Measurements from ENCODE around the gene PEG3.

PEG3 gene

GRCh38 chr19:56838909-56839651 is 1.4 kb downstream of the PEG3 start:
- no peak for DNase-seq

DNA sequence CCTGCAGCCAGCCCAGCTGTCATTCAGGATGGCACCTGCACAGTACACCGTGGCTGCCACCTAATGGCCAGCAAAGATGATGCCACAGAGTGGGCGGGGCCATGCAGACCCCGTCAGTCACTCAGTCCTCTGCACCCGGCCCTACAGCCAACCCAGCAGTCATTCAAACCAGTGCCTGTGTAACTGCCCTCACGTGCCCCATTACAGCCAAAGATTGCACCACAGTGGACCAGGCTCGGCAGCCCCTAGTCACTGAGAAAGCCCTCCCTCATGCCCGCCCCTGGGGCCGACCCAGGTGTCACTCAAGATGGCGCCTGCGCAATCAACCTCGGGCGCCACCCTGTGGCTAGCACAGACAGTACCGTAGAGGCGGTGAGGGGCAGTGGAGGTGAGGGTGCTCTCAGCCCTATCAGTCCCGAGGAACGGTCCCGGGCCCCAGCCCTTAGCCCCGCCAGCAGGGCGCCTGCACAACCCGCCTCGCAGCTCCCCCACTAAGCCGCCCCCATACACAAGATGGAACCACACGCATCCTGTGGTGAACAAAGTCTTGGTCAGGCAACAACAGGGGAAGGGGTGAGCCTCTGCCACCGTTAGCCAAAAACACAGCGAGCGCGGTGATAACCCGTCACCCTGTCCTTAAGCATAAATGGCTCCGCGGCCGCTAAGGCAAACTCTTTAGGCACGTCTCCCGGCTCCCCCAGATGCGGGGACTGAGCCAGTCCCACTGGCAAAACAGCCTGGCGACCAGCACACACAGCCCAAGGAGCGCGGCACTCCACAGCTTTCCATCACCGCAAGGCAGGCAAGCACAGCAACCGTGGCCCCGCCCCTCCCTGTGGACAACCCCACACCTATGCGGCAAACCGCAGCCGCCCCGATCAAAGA is 2.3 kb downstream of the PEG3 start:
- DNase-seq, result no peak

DNA sequence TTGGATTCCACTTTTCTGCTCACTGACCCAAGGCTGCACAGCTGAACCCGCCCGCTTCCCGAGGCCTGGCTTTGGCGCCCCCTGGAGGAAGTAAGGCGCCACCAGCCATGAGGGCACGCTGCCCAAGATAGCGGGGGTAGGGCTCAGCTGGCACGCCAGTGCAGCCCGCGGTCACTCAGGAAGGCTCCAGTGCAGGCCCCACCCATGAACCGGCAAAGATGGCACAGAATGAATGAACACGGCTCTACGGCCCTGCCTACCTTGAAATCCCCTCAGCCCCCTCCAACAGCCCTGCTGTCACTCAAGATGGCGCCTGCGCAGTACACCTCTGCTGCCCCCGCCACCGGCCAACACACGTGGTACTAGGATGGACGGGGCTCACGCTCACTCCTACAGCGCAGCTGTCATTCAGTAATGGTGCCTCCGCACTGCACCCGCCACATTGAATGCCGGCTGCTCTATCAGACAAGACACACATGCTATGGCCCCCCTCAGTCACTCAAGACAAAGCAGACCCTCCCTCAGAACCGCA is 3.0 kb downstream of the PEG3 start:
- DNase-seq, result no peak

DNA sequence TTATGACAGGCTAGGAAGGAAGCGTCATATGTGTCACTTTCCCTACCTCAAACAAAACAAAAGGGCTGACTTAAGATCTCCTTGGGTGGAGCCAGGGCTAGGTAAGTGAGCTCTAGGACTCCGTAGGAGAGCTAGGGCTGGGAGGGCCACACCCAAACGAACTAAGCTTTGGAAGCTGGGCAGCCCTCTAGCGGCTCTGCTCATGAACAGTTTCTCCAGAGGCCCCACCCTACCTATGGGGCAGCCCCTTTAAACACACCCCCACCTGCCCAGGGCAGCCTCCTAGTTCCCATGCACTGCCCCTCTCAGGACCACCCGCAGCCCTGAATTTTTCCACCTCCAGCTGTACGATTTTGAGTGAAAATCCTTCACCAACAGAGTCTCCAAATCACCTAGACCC is 3.5 kb downstream of the PEG3 start:
- no peak for DNase-seq

DNA sequence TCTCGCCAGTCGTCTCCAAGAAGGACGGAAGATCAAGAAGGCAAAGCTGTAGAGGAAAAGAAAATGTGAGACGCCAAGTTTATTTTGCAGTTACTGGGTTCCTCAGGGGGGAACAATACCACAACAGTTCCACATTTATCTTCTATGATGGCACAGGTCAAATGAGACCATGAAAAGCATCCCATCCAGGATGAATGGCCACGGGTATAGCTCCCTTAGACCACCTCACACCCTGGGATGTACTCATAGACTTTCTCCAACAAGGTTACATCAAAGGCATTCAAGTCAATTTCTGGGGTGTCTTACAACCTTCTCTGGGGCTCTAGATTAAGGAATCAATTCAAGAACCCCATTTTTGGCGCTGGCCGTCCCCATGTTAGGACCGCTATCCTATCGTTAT is 4.5 kb downstream of the PEG3 start:
- no peak for DNase-seq

DNA sequence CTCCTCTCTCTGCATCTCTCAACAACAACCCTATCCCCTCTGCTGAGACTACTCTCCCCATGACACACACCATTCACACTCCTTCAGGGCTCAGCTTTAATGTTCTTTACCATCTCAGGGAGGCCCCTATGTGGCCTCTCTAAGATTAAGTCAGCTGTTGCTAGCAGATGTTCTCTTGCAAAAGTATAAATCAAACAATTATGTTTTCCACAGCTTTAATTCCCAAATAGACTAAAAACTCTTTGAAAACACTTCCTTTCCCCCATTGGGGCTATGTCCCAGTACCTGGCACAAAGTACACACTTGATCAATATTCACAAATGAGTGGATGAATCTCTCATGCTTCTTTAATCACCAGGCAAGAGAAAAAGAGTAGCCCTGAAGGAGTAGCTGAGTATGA is 5.1 kb downstream of the PEG3 start:
- no peak for DNase-seq

GRCh38 chr19:56834564-56835375 is 5.8 kb downstream of the PEG3 start:
- no peak for DNase-seq

GRCh38 chr19:56832352-56832928 is 8.1 kb downstream of the PEG3 start:
- DNase-seq, result no peak

GRCh38 chr19:56831255-56831654 is 9.3 kb downstream of the PEG3 start:
- no peak for DNase-seq

DNA sequence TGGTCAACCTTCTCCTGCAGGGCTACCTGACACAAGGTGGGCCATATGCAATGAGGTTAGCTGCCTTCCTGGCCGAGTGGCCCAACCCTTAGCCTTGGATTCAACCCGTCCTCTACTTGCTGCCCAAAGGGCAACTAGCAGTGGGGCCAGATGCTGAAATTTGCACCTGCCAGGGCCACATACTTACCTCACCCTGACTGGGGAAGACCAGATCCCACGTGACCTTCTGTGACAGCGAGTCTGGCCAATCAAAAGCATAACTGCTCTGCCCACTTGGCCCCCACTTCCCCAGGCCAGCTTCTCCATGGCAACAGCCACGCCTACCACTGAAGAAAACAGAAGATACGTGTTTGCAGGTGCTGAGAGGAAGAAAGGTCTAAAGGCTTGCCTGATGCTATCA is 10.9 kb downstream of the PEG3 start:
- no peak for DNase-seq

- no peak for DNase-seq
These were observed 12.8 kb downstream of the PEG3 start for GRCh38 chr19:56827708-56828107.

GRCh38 chr19:56823956-56824355 is 16.6 kb downstream of the PEG3 start:
- DNase-seq, result no peak

DNA sequence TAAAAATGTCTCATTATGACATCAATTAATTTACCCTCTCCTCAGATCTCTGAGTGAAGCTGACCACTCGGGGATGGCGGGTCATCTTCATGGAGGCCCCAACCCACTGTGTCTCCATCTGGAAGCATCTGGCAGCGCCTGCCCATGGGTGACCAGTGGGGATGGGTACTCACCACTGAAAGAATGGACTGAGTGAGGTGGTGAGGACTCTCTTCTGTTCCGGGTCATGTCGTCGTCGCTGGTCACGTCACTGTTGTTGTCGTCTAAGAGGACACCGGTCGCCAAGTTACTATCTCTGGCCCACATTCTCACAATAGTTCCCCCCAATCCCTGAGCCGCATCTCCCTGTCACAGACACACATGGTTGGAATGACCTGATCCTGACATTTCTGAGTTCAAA is 17.1 kb downstream of the PEG3 start:
- no peak for DNase-seq

- DNase-seq, result no peak
These were observed 17.8 kb downstream of the PEG3 start for GRCh38 chr19:56822755-56823154.

- no peak for DNase-seq
These were observed 18.9 kb downstream of the PEG3 start for GRCh38 chr19:56821675-56822074.

DNA sequence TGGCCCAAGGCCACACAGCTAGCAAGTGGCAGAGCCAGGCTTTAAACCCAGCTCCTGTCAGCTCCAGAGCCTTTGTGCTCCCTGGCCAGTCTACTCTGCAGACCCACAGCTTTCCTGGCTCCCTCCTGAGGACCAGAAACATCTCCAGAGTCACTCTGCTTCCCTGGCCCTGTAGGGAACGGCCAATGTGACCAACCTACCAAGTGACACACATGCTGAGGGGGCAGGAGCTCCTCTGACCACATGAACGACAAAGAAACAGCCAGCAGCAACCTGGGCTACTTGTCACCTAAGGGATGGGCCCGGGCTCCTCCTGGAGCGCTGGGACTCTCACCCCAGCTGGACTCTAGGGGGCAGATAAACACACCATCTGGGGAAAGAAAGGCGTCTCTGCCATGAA is 19.3 kb downstream of the PEG3 start:
- DNase-seq, result no peak

DNA sequence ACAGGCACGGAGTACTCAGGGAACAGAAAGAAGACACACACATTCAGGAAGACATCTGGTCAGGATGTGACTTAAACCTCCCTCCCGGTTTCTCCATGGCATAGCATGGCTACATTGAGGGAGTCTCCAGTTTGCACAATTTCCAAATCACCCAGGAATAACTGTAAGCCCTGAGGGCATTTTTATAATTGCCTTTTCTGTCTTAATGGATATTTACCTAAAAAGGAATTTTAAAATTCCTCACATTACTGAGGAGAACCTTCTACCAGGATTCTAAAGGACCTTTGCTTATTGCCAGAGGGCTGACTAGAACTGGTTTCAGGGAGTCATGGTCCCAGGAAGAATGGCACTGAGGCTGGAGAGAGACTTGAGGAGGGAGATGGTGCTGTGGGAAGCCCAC is 21.4 kb downstream of the PEG3 start:
- DNase-seq, result no peak

DNA sequence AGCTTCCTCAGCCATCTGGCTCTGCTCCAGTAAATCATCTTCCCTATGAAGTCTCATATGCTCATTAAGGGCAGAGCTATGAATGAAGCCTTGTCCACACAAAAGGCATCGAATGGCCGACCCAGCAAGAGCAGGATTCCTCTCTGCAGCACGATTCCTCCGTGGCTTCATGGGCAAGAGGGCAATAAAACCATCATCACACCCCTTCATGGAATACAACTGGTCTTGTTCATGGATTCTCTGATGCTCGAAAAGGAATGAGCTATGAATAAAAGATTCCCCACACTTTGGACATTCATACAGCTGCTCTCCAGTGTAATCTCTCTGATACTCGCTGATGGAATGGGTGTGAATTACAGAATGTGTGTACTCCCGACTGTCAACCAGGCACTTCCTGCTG is 25.9 kb downstream of the PEG3 start:
- no peak for DNase-seq

GRCh38 chr19:56813531-56813930 is 27.0 kb downstream of the PEG3 start:
- DNase-seq, result no peak

DNA sequence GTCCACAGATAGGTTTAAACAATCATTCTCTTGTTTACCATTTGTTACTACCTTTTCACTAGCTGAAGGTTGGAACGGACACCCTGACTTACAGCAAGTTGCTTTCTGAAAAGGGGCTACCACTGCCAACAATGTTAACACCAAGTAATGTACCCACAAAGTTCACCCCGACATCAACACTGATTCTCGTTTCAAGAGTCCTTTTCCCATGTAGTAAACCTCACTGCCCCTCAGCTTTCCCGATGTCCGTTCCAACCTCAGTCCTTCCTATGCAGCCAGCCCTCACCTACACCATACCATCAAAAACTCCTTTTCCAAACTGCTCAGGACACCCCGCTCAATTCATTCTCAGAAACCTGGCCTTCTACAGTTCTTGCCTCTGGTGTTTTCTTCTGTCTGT is 29.0 kb downstream of the PEG3 start:
- DNase-seq, result no peak

- no peak for DNase-seq
These were observed 30.3 kb downstream of the PEG3 start for GRCh38 chr19:56810260-56810659.

- DNase-seq, result no peak
These were observed 31.7 kb downstream of the PEG3 start for GRCh38 chr19:56808717-56809392.
